Common myeloid progenitor, CD34-positive (primary cell): ENCODE results near the gene CASP2.

Experiments
- CTCF ChIA-PET: fragments of 350-600 bp; sonication (Branson Sonifier 250); formaldehyde crosslinking; loops from one replicate; lab custom pipeline; 2021; ENCODE audit warnings: antibody characterized with exemption; lab: Charles Lee
- POLR2A ChIA-PET: fragments of 350-600 bp; sonication (Branson Sonifier 250); formaldehyde crosslinking; loops from one replicate; lab custom pipeline; 2021; ENCODE audit warnings: antibody characterized with exemption; lab: Charles Lee
- DNase-seq, 3 donors: peaks; one replicate each; pipeline versions ENCODE4 v3.0.0 to v3.0.0-alpha.2; 2013
- H3K27ac ChIP-seq, 2 experiments: 1 replicate in 1 of 2; 2 replicates in 1 of 2; pipeline ENCODE4 v1.7.0; 2013; ENCODE audit warnings: inconsistent platforms in 2 of 2, low read length in 2 of 2, mild to moderate bottlenecking in 2 of 2, low read depth in 1 of 2, moderate library complexity in 1 of 2; ENCODE audit not compliant: severe bottlenecking in 2 of 2, insufficient read depth in 1 of 2, poor library complexity in 1 of 2
- H3K27me3 ChIP-seq, 5 experiments: replicated peaks in 2 of 5; 1 replicate in 3 of 5; 2 replicates in 2 of 5; pipeline versions ENCODE4 v1.6.1 to v1.7.0; 2013; ENCODE audit warnings: low read length in 4 of 5, mild to moderate bottlenecking in 2 of 5, moderate library complexity in 2 of 5, inconsistent platforms in 1 of 5; ENCODE audit not compliant: insufficient read depth in 5 of 5, control insufficient read depth in 4 of 5
- H3K36me3 ChIP-seq, 4 experiments: 1 replicate in 2 of 4; 2 replicates in 2 of 4; pipeline versions ENCODE4 v1.6.1 to v1.7.0; 2013; ENCODE audit warnings: low read length in 3 of 4, control low read depth in 1 of 4, mild to moderate bottlenecking in 1 of 4; ENCODE audit not compliant: control insufficient read depth in 4 of 4, insufficient read depth in 4 of 4
- H3K4me1 ChIP-seq, 4 experiments: 1 replicate in 3 of 4; 2 replicates in 1 of 4; pipeline versions ENCODE4 v1.6.1 to v1.7.1; 2013; ENCODE audit warnings: low read length in 3 of 4, mild to moderate bottlenecking in 3 of 4, control low read depth in 1 of 4, inconsistent platforms in 1 of 4, moderate library complexity in 1 of 4; ENCODE audit not compliant: control insufficient read depth in 4 of 4, insufficient read depth in 4 of 4; ENCODE audit errors: control extremely low read depth in 1 of 4
- H3K4me3 ChIP-seq, 7 experiments: 1 replicate in 4 of 7; 2 replicates in 3 of 7; pipeline versions ENCODE4 v1.5.1 to v1.7.0; 2013; ENCODE audit warnings: mild to moderate bottlenecking in 7 of 7, low read length in 6 of 7, moderate library complexity in 6 of 7, inconsistent platforms in 2 of 7, low read depth in 2 of 7, control low read depth in 1 of 7; ENCODE audit not compliant: insufficient read depth in 4 of 7, control insufficient read depth in 1 of 7; ENCODE audit errors: extremely low read depth in 1 of 7
- H3K9me3 ChIP-seq, 5 experiments: 1 replicate in 4 of 5; 2 replicates in 1 of 5; pipeline versions ENCODE4 v1.6.1 to v1.7.1; 2013; ENCODE audit warnings: low read length in 4 of 5, mild to moderate bottlenecking in 2 of 5, inconsistent platforms in 1 of 5, low read depth in 1 of 5, moderate library complexity in 1 of 5; ENCODE audit not compliant: control insufficient read depth in 4 of 5, insufficient read depth in 2 of 5; ENCODE audit errors: control extremely low read depth in 1 of 5
- WGBS: methylation state at CpG from one replicate; pipeline ENCODE4 v1.1.5; 2013; ENCODE audit not compliant: insufficient coverage; 5-methylcytosine and 5-hydroxymethylcytosine counted together

CASP2 gene

DNA sequence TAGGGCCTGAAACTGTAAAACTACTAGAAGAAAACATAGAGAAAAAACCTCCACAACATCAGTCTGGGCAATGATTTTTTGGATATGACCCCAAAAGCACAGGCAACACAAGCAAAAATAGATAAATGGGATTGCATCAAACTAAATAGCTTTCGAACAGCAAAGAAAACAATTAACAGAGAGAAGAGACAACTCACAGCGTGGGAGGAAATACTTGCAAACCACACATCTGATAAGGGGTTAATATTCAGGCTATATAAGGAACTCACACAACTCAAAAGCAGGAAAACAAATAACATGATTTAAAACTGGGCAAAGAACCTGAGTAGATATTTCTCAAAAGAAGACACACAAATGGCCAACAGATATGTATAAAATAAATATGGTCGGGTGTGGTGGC lies 32.6 kb upstream of the CASP2 start:
- WGBS, result no CpG with 5 or more reads among the region's 3 CpGs
- H3K4me3 ChIP-seq, result no peak overlapping the region
- no peak overlapping the region for H3K27ac ChIP-seq
- DNase-seq, result peak in 1 of 3 donors; percentile 37
- ChIA-PET POLR2A (interaction anchor here (0.7 kb wide), 1 partner anchor 90 kb away, joined by 3 read pairs; no protein-coding TSS in a partner anchor), CTCF (interaction anchor here (1.0 to 3.4 kb wide), 9 partner anchors 9 to 162 kb away, joined by 3 to 15 read pairs (median 4); no protein-coding TSS in a partner anchor)
- peaks cover 0 to 14% (median 0%) of the 10 kb centered on the region in 5 experiments for H3K9me3 ChIP-seq
- H3K4me1 ChIP-seq, result peaks cover 0 to 29% (median 10%) of the 10 kb centered on the region in 4 experiments
- H3K27me3 ChIP-seq, result no peaks in the 10 kb centered on the region
- no peaks in the 10 kb centered on the region for H3K36me3 ChIP-seq

DNA sequence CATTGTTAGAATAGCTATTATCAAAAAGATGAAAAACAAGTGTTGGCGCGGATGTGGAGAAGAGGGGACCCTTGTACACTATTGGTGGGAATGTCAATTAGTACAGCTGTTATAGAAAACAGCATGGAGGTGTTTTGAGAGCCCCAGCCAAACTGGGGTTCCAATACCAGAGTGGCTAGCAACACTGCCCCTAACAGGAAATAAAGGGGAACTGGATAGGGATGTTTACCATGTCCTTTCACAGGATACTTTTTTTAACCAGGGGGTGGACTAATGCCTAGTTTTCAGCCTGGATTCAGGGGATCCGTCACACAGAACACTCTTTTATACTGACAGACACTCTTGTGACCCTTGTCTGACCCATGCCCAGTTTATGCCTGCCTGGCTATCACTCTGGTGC lies 31.8 kb upstream of the CASP2 start:
- Histone ChIP-seq H3K27ac (no peak overlapping the region), H3K9me3 (peaks cover 0 to 14% (median 0%) of the 10 kb centered on the region in 5 experiments), H3K27me3 (no peaks in the 10 kb centered on the region), H3K4me1 (peaks cover 0 to 22% (median 5%) of the 10 kb centered on the region in 4 experiments), H3K4me3 (no peak overlapping the region), H3K36me3 (no peaks in the 10 kb centered on the region)
- ChIA-PET POLR2A (no interaction called here), CTCF (interaction anchor here (0.7 to 3.4 kb wide), 10 partner anchors 8 to 161 kb away, joined by 3 to 15 read pairs (median 4); no protein-coding TSS in a partner anchor)
- WGBS, result 96% methylated on average over 3 of the region's 3 CpGs
- DNase-seq, result no peak

DNA sequence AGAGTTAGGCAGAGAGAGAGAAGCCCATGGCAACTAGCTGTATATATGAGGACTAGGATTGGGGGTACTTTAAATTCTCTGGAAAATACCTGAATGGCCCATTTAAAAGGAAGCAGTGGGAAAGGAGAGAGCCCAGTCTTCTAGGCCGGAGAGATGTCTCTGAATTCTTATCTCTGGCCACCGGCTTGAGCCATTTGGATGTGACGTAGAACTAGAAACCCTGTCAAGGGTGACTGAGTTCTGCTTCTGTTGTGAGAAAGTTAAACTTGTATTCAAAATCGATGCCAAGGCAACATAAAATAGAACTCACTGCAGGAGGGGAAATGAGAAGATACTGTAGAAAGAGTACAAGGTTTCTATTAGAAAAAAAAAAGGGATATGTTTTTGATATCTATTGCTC lies 31.2 kb upstream of the CASP2 start:
- no peaks in the 10 kb centered on the region for H3K36me3 ChIP-seq
- 89% methylated on average over 3 of the region's 4 CpGs for whole genome bisulfite sequencing
- H3K27ac ChIP-seq, result no peak overlapping the region
- no peaks in the 10 kb centered on the region for H3K27me3 ChIP-seq
- H3K9me3 ChIP-seq, result peaks cover 0 to 13% (median 0%) of the 10 kb centered on the region in 5 experiments
- POLR2A ChIA-PET, result interaction anchor here (0.7 kb wide), 1 partner anchor 411 kb away, joined by 4 read pairs; no protein-coding TSS in a partner anchor
- DNase-seq, result peak in 1 of 3 donors; percentile 26
- no peak overlapping the region for H3K4me3 ChIP-seq
- peaks cover 0 to 15% (median 5%) of the 10 kb centered on the region in 4 experiments for H3K4me1 ChIP-seq
- CTCF ChIA-PET, result interaction anchor here (0.7 to 3.4 kb wide), 5 partner anchors 10 to 150 kb away, joined by 3 to 15 read pairs (median 4); no protein-coding TSS in a partner anchor

DNA sequence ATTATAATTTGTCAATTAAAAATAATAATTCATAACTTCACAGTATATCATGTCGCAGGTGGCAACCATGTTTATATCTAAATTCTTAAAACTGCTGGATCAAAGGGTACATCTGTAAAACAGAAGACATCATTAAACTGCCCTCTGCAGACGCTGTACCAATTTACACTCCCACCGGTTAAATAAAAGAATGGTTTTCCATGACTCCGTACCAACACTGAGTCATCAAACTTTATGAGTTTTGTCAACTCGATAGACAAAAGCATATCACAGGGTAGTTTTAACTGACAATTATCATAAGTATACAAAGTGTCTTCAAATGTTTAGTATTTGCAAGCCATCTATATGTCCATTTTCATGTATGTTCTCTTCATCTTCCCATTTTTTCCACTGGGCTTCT lies 30.6 kb upstream of the CASP2 start:
- Histone ChIP-seq H3K27me3 (no peaks in the 10 kb centered on the region), H3K9me3 (peaks cover 0 to 9% (median 0%) of the 10 kb centered on the region in 5 experiments), H3K4me3 (no peak overlapping the region), H3K36me3 (no peaks in the 10 kb centered on the region), H3K4me1 (peaks cover 0 to 13% (median 5%) of the 10 kb centered on the region in 4 experiments), H3K27ac (no peak overlapping the region)
- POLR2A ChIA-PET, result interaction anchor here (0.7 kb wide), 1 partner anchor 412 kb away, joined by 4 read pairs; no protein-coding TSS in a partner anchor
- no peak for DNase-seq
- 86% methylated on average over 1 of the region's 5 CpGs for WGBS
- CTCF ChIA-PET, result interaction anchor here (0.9 to 3.4 kb wide), 5 partner anchors 9 to 150 kb away, joined by 3 to 15 read pairs (median 5); no protein-coding TSS in a partner anchor

DNA sequence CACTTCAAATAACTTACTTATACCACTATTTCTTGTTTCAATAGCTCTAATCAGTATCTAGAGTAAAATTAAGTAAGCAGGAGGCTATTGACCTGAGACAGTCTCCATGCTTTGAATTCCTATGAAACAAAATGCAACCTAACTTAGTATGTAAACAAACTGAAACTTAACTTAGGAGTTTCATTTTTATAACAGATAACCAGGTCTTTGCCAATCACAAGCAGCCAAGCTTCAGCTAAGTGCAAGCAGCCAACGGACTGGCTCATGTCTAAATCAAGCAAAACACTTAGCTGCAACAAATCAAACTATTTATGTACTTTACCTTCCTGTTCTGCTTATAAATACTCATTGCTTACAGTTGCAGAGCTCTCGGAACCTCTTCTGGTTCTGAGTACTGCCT lies 29.3 kb upstream of the CASP2 start:
- DNase-seq, result peak in 1 of 3 donors; percentile 46
- H3K36me3 ChIP-seq, result no peaks in the 10 kb centered on the region
- peaks cover 0 to 3% (median 0%) of the 10 kb centered on the region in 5 experiments for H3K9me3 ChIP-seq
- ChIA-PET POLR2A (no interaction called here), CTCF (interaction anchor here (1.5 kb wide), 2 partner anchors 12 to 47 kb away, joined by 5 to 7 read pairs; no protein-coding TSS in a partner anchor)
- H3K27me3 ChIP-seq, result no peaks in the 10 kb centered on the region
- no peak overlapping the region for H3K27ac ChIP-seq
- peak overlapping the region in 2 of 7 experiments; percentile 32 to 33 for H3K4me3 ChIP-seq
- peaks cover 4 to 26% (median 13%) of the 10 kb centered on the region in 4 experiments for H3K4me1 ChIP-seq
- WGBS, result 38% methylated on average over 2 of the region's 2 CpGs

DNA sequence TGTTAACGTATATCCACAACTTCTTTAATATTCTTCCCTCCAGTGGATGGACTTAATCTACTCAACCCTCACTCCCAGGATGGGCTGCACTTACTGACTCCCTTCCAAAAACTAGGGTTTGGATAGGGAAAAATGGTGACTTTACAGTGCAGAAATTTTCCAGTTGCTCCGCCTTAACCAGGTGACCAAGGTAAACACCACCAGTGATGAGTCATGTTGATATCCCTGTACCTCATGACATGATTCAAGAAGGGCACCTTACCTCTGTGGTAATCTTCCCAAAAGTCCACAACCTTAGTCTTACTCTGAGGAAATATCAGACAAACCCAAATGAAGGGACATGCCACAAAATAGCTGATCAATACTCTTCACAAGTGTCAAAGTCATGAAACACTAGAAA lies 28.4 kb upstream of the CASP2 start:
- Histone ChIP-seq H3K27me3 (no peaks in the 10 kb centered on the region), H3K4me1 (peaks cover 4 to 36% (median 21%) of the 10 kb centered on the region in 4 experiments), H3K27ac (no peak overlapping the region), H3K9me3 (no peaks in the 10 kb centered on the region), H3K4me3 (no peak overlapping the region), H3K36me3 (peaks cover 0 to 2% (median under 1%) of the 10 kb centered on the region in 4 experiments)
- WGBS, result 100% methylated on average over 1 of the region's 2 CpGs
- no peak for DNase-seq
- ChIA-PET CTCF (interaction anchor here (1.2 to 5.5 kb wide), 2 partner anchors 18 to 19 kb away, joined by 3 to 27 read pairs; no protein-coding TSS in a partner anchor), POLR2A (no interaction called here)

DNA sequence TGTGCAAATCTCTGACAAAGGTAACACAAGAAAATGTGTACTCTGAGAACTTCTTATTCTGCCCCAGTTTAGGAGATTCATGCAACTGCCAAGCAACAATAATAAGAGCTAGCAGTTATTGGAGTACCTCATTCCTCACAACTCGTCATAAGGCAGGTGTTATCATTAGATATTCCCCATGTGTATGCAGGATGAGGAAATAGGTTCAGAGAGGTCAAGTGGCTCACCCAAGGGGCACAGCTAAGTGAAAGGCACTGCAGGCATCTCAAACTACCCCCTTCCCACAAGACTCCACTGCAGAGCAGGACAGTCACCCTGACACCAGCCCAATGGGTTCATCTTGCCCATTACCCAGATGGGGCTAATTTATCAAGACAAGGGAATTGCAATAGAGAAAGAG lies 26.2 kb upstream of the CASP2 start:
- no CpG with 5 or more reads among the region's 1 CpG for WGBS
- H3K9me3 ChIP-seq, result no peaks in the 10 kb centered on the region
- ChIA-PET POLR2A (no interaction called here), CTCF (interaction anchor here (0.8 to 5.5 kb wide), 2 partner anchors 22 to 155 kb away, joined by 3 to 27 read pairs; no protein-coding TSS in a partner anchor)
- no peak for DNase-seq
- H3K27ac ChIP-seq, result no peak overlapping the region
- H3K4me3 ChIP-seq, result no peak overlapping the region
- H3K36me3 ChIP-seq, result peaks cover 3 to 16% (median 8%) of the 10 kb centered on the region in 4 experiments
- no peaks in the 10 kb centered on the region for H3K27me3 ChIP-seq
- H3K4me1 ChIP-seq, result peaks cover 4 to 36% (median 26%) of the 10 kb centered on the region in 4 experiments
